ENCODE results near the gene GPC2. TPM values are rescaled to one million over a fixed set of nuclear protein-coding genes. Genes with fewer than 3 reads are reported as not detected.
"Not testable (repeated sequence)": the region's sequence is repeated elsewhere in the genome, so short reads cannot be mapped to it uniquely, and the experiment has no call there.

GPC2 gene
- 10 to 100 TPM in 1 of 4 donors, 1 to 10 TPM in 3; 8.7 to 14.5 (median 9.3) TPM for polyA plus RNA-seq (ENCODE audit: insufficient read length in 4 of 4)

GRCh38 chr7:100177045-100178001, at the start of gene GPC2, which contains the start of gene STAG3:
GPC2 (minus strand) TSS chr7:100177381; CDS start chr7:100177199, 182 bp downstream.
STAG3 (plus strand) TSS chr7:100177918; CDS start chr7:100180557, 2,639 bp downstream.
- DNase-seq (ENCODE audit: low read depth in 4 of 4, low spot score in 3 of 4), result peak; percentile 90 to 93 (median 90)

- not testable (repeated sequence) for DNase-seq (ENCODE audit: low read depth in 4 of 4, low spot score in 3 of 4)
Observed at GRCh38 chr7:100224891-100225290, 47.7 kb upstream of the GPC2 start.

- not testable (repeated sequence) for DNase-seq (ENCODE audit: low read depth in 4 of 4, low spot score in 3 of 4)
Observed at GRCh38 chr7:100223376-100223927, 46.3 kb upstream of the GPC2 start.

GRCh38 chr7:100222445-100223132, 45.4 kb upstream of the GPC2 start:
- no peak for DNase-seq (ENCODE audit: low read depth in 4 of 4, low spot score in 3 of 4)

- no peak for DNase-seq (ENCODE audit: low read depth in 4 of 4, low spot score in 3 of 4)
Observed at GRCh38 chr7:100221767-100222444, 44.7 kb upstream of the GPC2 start.

GRCh38 chr7:100221231-100221718, 44.1 kb upstream of the GPC2 start:
- no peak for DNase-seq (ENCODE audit: low read depth in 4 of 4, low spot score in 3 of 4)

GRCh38 chr7:100220586-100221230, 43.5 kb upstream of the GPC2 start:
- DNase-seq (ENCODE audit: low read depth in 4 of 4, low spot score in 3 of 4), result no peak

- DNase-seq (ENCODE audit: low read depth in 4 of 4, low spot score in 3 of 4), result not testable (repeated sequence)
Observed at GRCh38 chr7:100219801-100220585, 42.8 kb upstream of the GPC2 start, which contains the start of gene PVRIG. PVRIG (plus strand) TSS chr7:100219949; CDS start chr7:100219971, 22 bp downstream.

- no peak for DNase-seq (ENCODE audit: low read depth in 4 of 4, low spot score in 3 of 4)
Observed at GRCh38 chr7:100219271-100219737, 42.1 kb upstream of the GPC2 start.

GRCh38 chr7:100217934-100218333, 40.8 kb upstream of the GPC2 start:
- DNase-seq (ENCODE audit: low read depth in 4 of 4, low spot score in 3 of 4), result not testable (repeated sequence)

GRCh38 chr7:100215895-100216294, 38.7 kb upstream of the GPC2 start:
- no peak for DNase-seq (ENCODE audit: low read depth in 4 of 4, low spot score in 3 of 4)

GRCh38 chr7:100214356-100214755, 37.2 kb upstream of the GPC2 start:
- not testable (repeated sequence) for DNase-seq (ENCODE audit: low read depth in 4 of 4, low spot score in 3 of 4)

- DNase-seq (ENCODE audit: low read depth in 4 of 4, low spot score in 3 of 4), result no peak
Observed at GRCh38 chr7:100213672-100214071, 36.5 kb upstream of the GPC2 start.

GRCh38 chr7:100212631-100213286, 35.6 kb upstream of the GPC2 start:
- no peak for DNase-seq (ENCODE audit: low read depth in 4 of 4, low spot score in 3 of 4)

- no peak for DNase-seq (ENCODE audit: low read depth in 4 of 4, low spot score in 3 of 4)
Observed at GRCh38 chr7:100211342-100211780, 34.2 kb upstream of the GPC2 start.

- DNase-seq (ENCODE audit: low read depth in 4 of 4, low spot score in 3 of 4), result no peak
Observed at GRCh38 chr7:100210805-100211204, 33.6 kb upstream of the GPC2 start.

GRCh38 chr7:100209493-100209892, 32.3 kb upstream of the GPC2 start:
- DNase-seq (ENCODE audit: low read depth in 4 of 4, low spot score in 3 of 4), result no peak

- DNase-seq (ENCODE audit: low read depth in 4 of 4, low spot score in 3 of 4), result peak in 2 of 4 donors; percentile 30 to 43
Observed at GRCh38 chr7:100208911-100209408, 31.8 kb upstream of the GPC2 start.
